Stimulated activated CD4-positive, alpha-beta T cell treated with anti-CD3 and anti-CD28 coated beads, Interleukin-1b, Interleukin-23, amount 100 ng/mL, for 4 hours (primary cell): ENCODE data around the gene TP53BP2.
"Not testable (repeated sequence)": the region's sequence is repeated elsewhere in the genome, so short reads cannot be mapped to it uniquely, and the experiment has no call there.

Experiments
- DNase-seq, 2 donors: peaks; one replicate each; pipeline ENCODE4 v3.0.0-alpha.2; 2020; ENCODE audit warnings: low read depth in 2 of 2

Gene TP53BP2

DNA sequence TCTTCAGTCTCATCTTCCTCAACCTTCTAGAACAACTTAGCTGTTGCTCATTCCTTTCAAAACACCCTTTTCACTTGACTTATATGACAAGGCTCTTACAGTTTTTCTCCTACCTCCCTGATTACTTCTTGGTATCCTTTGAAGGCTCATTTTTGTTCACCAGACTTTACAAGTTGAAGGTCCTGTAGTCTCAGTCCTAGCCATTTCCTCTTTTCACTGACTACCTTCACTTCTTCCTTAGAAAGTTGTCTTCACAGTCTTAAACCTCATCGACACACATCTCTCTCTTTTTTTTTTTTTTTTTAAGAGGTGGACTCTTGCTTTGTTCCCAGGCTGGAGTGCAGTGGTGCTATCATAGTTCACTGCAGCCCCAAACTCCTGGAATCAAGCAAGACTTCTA, 6.6 kb upstream of the TP53BP2 start:
- DNase-seq = no peak

GRCh38 chr1:223849352-223850254, 3.9 kb upstream of the TP53BP2 start:
- no peak for DNase-seq

DNA sequence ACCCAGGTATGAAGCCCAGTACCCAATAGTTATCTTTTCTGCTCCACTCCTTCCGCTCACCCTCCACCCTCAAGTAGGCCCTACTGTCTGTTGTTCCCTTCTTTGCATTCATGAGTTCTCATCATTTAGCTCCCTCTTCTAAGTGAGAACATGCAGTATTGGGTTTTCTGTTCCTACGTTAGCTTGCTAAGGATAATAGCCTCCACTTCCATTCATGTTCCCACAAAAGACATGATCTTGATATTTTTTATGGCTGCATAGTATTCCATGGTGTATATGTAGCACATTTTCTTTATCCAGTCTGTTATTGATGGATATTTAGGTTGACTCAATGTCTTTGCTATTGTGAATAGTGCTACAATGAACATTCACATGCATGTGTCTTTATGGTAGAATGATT, 2.8 kb upstream of the TP53BP2 start:
- DNase-seq = no peak

DNA sequence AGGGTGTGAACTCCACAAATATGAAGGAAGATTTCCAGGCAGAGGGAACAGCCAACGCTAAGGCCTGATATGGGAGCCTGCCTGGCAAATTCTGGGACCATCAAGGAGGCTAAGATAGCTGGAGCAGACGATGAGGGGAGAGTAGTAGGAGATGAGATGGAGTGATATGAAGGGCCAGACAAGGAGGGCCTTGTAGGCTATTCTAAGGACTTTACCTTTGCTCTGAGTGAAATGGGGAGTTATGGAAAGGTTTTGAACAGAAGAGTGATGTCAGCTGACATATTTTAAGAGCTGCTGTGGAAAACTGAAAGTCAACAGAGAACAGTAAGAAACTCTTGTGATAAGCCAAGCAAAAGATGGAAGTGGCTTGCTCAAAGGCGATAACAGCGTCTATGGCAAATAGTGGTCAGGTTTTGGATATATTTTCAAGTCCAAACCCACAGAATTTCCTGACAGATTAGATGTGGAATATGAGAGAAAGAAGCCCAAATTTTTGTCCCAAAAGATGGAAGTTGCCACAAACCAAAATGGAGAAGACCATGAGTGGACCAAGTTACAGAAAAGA, 2.1 kb upstream of the TP53BP2 start:
- no peak for DNase-seq

DNA sequence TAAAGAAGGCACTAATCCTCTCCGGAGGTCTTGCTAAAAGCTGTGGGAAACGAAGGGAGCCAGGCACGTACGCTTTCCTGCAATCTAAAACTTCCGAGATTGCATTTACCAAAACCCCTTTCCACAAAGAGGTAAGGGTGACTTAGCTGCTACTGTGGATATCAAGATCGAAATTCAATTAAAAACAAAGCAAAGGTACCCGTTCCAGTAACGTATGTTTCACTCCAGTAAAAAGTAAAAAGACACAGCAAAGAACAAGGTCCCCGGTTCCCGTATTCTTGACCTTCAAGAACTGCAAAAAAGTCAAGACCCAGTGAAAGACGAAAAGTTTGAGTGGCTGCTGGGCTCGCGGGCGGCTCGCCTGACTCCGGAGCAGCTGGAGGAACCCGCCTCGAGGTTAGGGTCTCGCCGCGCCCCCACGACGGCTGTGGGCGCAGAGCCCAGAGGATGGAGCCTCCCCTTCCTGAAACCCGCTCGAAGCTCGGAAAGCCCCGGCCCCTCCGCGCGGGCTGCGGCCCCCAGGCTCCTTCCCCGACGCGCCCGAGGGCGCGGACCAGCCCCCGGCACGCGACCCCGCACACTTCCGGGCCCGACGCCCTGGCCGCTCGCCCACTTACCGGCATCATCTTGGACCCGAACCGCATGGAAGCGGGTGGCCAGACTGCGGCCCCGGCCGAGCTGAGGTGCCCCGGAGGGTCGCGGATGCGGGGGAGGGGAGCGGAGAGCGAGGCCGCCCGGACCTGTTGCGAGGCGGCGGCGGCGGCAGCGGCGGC, 524 bp downstream of the TP53BP2 start:
- peak; percentile 28 to 49 for DNase-seq

DNA sequence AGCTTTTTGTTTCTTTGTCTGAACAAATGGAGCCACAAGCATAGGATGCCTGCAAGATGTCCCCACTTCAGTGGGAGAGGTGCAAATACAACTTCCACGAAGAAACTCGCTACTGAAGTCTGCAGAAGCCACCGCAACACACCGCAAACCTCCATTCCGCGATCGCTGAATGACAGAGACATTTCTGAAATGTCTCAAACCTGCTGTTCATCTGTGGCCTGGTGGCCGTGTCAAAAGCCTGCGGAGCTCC, 1.0 kb downstream of the TP53BP2 start:
- peak in 1 of 2 donors; percentile 26 for DNase-seq

DNA sequence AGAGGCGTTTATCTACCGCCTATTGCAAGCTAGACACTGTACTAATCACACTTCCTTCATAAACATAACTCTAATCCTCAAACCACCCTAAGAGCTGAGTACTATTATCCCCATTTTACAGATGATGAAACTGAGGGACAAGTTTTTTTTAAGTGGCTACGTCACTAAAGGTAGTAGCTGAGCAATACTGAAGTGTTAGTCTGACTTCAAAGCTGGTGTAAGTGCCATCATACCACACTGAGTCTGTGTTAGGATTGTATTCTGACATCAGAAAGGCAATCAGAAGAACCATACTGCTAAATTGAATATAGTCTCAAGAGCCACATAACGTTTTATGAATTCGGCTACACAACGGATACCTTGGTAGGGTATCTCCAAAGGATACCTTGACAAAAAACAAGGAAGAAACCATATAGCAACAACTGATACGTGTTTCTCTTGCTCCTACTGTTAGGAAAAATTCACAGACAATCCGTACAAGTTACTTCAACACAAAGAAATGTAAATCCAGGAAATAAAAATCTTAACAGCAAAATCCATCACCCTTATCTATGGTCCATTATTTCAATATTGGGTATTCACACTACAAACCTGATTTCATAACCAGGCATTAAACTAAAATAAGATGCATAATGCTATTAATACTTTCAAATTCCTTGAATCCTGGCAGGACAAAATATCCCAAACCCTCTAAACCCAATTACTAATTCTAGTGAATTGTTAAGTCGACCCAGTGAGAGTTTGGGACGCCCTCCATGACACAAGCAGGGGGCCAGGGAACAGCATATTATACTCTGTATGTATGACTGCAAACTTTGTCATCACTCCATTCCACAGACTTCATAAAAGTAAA, 1.6 kb downstream of the TP53BP2 start:
- no peak for DNase-seq

- DNase-seq = no peak
Measured at GRCh38 chr1:223842784-223843183, 3.0 kb downstream of the TP53BP2 start.

- not testable (repeated sequence) for DNase-seq
Measured at GRCh38 chr1:223841977-223842623, 3.6 kb downstream of the TP53BP2 start.

- DNase-seq = no peak
Measured at GRCh38 chr1:223840254-223840653, 5.5 kb downstream of the TP53BP2 start.

GRCh38 chr1:223838125-223838854, 7.5 kb downstream of the TP53BP2 start:
- DNase-seq = no peak

DNA sequence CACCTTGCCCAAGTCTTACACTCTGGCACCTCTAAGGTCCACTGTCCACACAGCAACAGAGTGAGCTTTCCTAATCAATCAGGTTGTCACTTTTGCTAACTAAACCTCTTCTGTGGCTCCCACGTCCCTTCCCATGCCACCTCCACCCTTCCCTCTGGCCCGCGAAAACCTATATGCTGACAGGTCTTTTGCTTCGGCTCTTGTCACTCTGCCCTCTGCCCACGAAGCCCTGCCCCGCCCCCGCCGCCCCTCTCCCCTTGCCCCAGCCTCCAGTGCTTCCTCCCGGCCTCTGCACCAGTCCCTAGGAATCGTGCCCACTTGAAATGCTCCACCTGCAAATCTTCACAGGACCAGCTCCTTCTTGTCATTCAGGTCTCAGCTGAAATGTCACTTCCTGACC, 8.1 kb downstream of the TP53BP2 start:
- DNase-seq = no peak

GRCh38 chr1:223837206-223837605, 8.5 kb downstream of the TP53BP2 start:
- no peak for DNase-seq

GRCh38 chr1:223836586-223836985, 9.2 kb downstream of the TP53BP2 start:
- no peak for DNase-seq

DNA sequence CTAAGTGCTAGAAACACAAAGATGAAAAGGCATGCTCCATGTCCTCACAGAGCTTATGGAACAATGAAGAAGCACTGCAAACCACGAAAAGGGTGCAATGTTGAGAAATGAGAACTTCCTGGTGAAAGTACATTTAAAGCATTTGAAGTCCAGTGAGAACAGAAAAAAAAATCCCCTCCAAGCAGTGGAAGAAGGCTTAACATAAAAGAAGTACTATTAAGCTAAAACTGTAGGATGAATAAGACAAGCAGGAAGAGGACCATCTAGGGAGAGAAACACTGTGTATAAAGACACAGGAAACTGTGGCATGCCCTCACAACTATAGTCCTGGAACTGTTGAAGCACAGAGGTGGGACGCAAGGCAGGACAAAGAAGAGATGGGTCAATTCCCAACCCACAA, 10.0 kb downstream of the TP53BP2 start:
- no peak for DNase-seq

- DNase-seq = no peak
Measured at GRCh38 chr1:223834660-223835263, 11.0 kb downstream of the TP53BP2 start.

- DNase-seq = no peak
Measured at GRCh38 chr1:223833948-223834347, 11.8 kb downstream of the TP53BP2 start.

DNA sequence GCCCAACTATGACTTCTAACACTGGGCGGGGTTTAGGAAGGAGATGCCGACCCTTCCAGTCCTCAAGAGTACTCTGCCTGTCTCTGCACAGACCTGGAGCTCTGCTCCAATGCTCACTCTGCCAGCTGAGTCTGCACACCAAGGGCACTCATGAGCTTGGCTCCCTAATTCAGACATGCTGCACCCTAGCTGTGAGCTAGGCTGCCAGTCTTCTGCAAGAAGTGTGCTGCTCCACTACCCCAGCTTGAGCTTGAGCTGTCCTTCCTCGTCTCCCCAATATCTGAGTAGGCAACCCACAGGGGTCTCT, 13.2 kb downstream of the TP53BP2 start:
- DNase-seq = no peak

DNA sequence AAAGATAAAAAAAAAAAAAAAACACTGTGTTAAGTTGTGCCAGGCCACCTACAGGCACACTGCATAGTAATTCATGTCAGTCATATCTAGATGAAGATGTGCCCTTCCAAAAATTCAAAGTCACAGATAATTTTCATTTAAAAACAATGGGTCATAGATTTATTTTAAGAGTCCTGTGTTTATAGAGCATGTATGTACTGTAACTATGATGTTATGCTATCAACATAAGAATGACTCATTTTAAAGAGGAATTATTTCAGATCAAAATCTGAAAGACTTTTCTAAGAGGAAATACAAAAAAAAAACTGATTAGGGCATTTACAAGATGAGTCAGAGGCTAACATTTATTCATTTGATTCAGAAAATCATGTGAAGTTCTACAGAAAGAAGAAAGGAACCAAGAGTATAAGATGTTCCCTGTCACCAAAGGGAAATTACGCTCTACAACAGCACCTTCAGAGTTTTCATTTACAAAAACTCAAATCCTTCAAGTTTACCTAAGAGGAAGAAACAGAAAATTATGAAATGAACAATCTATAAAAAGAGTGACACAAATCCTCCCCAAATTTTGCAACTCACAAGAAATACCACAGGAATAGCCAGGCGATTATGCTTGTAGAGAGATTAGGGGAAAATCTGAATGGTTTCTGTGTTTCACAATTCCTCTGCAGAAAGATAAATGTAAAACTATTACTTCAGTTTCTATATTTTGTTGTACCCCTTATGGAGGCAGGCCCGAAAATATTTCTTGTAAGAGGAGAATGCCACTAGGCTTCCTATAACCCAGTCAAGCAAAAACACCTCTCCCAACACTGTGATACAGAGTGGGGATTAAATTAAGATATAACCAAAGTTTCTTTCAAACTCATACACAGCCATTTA, 13.8 kb downstream of the TP53BP2 start:
- no peak for DNase-seq

DNA sequence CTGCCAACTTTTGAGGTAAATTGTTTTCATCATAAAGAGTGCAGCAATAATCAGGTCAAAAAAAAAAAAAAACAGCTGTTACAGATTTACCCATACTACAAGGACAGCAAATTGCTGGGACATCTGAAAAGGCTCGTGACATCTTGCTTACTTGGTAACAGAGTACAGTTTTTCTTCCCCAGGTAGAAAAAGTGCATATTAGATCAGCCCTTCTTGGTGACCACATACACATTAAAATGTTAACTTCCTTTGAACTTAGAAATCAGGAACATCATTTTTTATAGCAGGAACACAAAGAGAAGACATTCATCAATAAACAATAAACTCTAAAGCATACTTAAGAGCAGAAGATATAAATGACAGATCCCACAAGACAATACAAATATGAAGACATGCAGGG, 16.1 kb downstream of the TP53BP2 start:
- no peak for DNase-seq
